WI38 (cell line): ENCODE results near the gene PTBP1.

ENCODE experiments used
- H3K4me3 ChIP-seq: 2 replicates; pipeline ENCODE4 v1.5.1; 2011; ENCODE audit warnings: low read depth, mild to moderate bottlenecking, control low read depth, low read length
- CTCF ChIP-seq: IDR thresholded peaks from 2 replicates; pipeline ENCODE4 v1.5.1; 2012; ENCODE audit warnings: low read depth, mild to moderate bottlenecking, control low read depth, low read length

Gene PTBP1

GRCh38 chr19:804419-805165 lies 7.3 kb downstream of the PTBP1 start:
- no peak overlapping the region for H3K4me3 ChIP-seq
- no peak for TF ChIP-seq CTCF

DNA sequence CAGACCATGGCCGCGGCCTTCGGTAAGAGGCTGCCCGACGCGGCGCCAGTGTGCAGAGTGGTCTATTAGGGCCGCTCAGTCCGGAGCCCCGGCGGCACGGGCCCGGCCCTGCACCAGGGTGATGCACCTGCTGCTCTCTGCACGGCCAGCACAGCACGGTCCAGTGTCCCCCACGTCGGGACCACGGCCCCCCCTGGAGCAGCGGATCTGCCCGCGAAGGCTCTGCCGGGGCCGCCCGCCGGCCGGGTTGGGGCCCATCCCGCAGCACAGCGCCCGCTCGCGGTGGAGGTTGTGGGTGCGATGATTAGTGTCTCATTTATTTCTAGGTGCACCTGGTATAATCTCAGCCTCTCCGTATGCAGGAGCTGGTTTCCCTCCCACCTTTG lies 7.9 kb downstream of the PTBP1 start:
- no peak overlapping the region for H3K4me3 ChIP-seq
- no peak for TF ChIP-seq CTCF

- no peak for TF ChIP-seq CTCF
Observed at GRCh38 chr19:805600-806550, 8.6 kb downstream of the PTBP1 start.

DNA sequence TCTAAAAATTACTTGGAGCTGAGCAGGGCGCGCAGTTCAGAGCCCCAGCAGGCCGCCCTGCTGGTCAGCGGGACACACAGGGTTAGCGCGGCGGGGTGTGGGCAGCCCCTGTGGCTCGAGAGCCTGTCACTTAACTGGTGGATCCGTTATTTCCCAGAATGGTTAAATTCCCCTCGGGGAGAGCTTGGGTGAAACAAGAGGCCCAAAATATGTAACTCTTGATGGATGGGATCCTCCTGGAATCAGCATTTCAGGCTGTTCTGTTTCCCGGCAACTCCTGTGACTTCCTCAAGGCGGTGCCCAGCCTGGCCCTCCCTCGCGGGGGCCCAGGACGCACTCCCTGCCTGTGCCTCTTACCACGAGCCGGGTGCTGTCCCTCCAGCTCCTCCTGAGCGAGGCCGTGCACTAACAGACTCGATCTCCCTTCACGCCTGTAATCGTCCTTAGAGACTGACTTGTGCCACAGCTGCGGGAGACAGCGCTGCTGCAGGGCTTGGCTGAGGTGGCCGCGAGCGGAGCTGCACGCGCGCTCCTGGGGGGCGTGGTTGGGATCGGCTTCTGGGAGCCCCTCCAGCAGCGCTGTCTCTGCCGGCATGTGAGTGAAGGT lies 9.7 kb downstream of the PTBP1 start:
- H3K4me3 ChIP-seq: no peak overlapping the region
- no peak for TF ChIP-seq CTCF

More at GRCh38 chr19:805600-806550, 8.6 kb downstream of the PTBP1 start:
- no peak overlapping the region for H3K4me3 ChIP-seq

GRCh38 chr19:807627-808422 lies 10.6 kb downstream of the PTBP1 start:
- no peak overlapping the region for H3K4me3 ChIP-seq
- no peak for TF ChIP-seq CTCF

DNA sequence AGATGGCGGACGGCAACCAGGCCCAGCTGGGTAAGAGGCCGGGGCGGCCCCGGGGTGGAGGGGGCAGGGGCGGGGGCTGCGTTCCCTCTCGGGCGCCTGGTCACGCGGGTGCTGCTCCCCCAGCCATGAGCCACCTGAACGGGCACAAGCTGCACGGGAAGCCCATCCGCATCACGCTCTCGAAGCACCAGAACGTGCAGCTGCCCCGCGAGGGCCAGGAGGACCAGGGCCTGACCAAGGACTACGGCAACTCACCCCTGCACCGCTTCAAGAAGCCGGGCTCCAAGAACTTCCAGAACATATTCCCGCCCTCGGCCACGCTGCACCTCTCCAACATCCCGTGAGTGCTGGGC lies 11.1 kb downstream of the PTBP1 start:
- no peak overlapping the region for H3K4me3 ChIP-seq
- no peak for TF ChIP-seq CTCF
